ENCODE results near the gene SAMD10. TPM values are rescaled to one million over a fixed set of nuclear protein-coding genes. Genes with fewer than 3 reads are reported as not detected.
A peak's percentile ranks its signal among the peaks of the same experiment; 100 is the strongest.
"Not testable (repeated sequence)": the region's sequence is repeated elsewhere in the genome, so short reads cannot be mapped to it uniquely, and the experiment has no call there.

Gene SAMD10
- total RNA-seq, 1 experiment from 2014 or later, result 8.8 TPM

DNA sequence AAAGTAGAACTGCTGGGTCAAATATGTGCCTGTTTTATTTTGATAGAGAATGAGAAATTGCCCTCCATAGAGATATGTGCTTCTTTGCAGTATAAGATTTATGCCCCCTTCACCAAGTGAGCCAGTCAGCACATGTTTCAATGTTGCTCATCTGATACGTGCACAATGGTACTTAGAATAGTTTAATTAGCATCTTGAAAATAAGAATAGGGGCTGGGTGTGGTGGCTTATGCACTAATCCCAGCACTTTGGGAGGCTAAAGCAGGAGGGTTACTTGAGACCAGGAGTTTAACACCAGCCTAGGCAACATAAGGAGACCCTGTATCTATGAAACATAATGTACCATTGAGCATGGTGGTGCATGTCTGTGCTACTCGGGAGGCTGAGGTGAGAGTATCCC lies 36.2 kb upstream of the SAMD10 start:
- Histone ChIP-seq H3K9me3 (ENCODE audit: control insufficient read depth, insufficient read depth, low read depth, low read length) (no peaks in the 10 kb centered on the region), H3K27ac (ENCODE audit: low read length) (no peak overlapping the region), H3K36me3 (ENCODE audit: control insufficient read depth, insufficient read depth, low read length) (peaks cover 16% of the 10 kb centered on the region), H3K27me3 (ENCODE audit: control insufficient read depth, insufficient read depth, low read length) (no peaks in the 10 kb centered on the region), H3K4me1 (ENCODE audit: control insufficient read depth, insufficient read depth, low read length) (no peaks in the 10 kb centered on the region), H3K4me3 (ENCODE audit: low read depth in 2 of 2, low read length in 2 of 2) (no peak overlapping the region)
- no peak for TF ChIP-seq SIN3A (IDR thresholded peaks at IDR 0.05; ENCODE audit: borderline replicate concordance, insufficient read depth, low read depth, low read length)
- no peak for ATAC-seq
- ChIA-PET POLR2A (no interaction called here), CTCF (no interaction called here)
- no peak for DNase-seq (ENCODE audit: low read depth, low spot score)
- intact Hi-C loops (cut with micrococcal nuclease; ENCODE audit: unreplicated experiment), result no loop called here
- in situ Hi-C loops (cut with HindIII; ENCODE audit: low pct_unique_long_range_greater_than_20kb, low sequenced_read_pairs), result no loop called here
- no TSS peak for BruUV-seq (replicated peaks)

DNA sequence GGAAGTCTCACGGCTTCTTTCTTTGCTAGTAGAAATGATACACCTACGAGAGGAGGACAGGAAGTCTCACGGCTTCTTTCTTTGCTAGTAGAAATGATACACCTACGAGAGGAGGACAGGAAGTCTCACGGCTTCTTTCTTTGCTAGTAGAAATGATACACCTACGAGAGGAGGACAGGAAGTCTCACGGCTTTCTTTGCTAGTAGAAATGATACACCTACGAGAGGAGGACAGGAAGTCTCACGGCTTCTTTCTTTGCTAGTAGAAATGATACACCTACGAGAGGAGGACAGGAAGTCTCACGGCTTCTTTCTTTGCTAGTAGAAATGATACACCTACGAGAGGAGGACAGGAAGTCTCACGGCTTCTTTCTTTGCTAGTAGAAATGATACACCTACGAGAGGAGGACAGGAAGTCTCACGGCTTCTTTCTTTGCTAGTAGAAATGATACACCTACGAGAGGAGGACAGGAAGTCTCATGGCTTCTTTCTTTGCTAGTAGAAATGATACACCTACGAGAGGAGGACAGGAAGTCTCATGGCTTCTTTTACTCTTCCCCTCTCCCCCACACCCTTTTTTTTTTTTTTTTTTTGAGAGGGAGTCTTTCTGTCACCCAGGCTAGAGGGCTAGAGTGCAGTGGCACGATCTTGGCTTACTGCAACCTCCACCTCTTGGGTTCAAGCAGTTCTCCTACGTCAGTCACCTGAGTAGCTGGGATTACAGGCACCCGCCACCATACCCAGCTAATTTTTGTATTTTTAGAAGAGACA lies 33.1 kb upstream of the SAMD10 start:
- H3K4me3 ChIP-seq (ENCODE audit: low read depth in 2 of 2, low read length in 2 of 2); H3K27me3 ChIP-seq (ENCODE audit: control insufficient read depth, insufficient read depth, low read length); in situ Hi-C loops (cut with HindIII; ENCODE audit: low pct_unique_long_range_greater_than_20kb, low sequenced_read_pairs); POLR2A ChIA-PET; H3K27ac ChIP-seq (ENCODE audit: low read length); DNase-seq (ENCODE audit: low read depth, low spot score); intact Hi-C loops (cut with micrococcal nuclease; ENCODE audit: unreplicated experiment); ATAC-seq; BruUV-seq (replicated peaks); CTCF ChIA-PET; H3K9me3 ChIP-seq (ENCODE audit: control insufficient read depth, insufficient read depth, low read depth, low read length); H3K4me1 ChIP-seq (ENCODE audit: control insufficient read depth, insufficient read depth, low read length): not testable (repeated sequence)
- peaks cover 20% of the 10 kb centered on the region for H3K36me3 ChIP-seq (ENCODE audit: control insufficient read depth, insufficient read depth, low read length)

DNA sequence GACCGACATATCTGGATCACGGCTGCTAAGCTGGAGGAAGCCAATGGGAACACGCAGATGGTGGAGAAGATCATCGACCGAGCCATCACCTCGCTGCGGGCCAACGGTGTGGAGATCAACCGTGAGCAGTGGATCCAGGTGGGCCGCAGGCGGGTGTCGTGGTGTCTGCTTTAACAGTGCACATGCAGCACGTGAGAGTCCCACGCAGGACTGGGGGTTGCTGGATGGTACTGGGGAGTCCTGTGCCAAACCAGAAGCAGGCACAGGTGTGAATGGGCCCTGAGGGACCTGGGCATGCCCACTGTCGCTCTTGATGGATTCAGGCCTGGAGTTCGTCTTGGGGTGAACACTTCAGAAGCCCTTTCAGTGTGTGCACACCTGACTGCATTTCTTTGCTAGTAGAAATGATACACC lies 31.9 kb upstream of the SAMD10 start:
- Histone ChIP-seq H3K4me1 (ENCODE audit: control insufficient read depth, insufficient read depth, low read length) (no peaks in the 10 kb centered on the region), H3K36me3 (ENCODE audit: control insufficient read depth, insufficient read depth, low read length) (peaks cover 20% of the 10 kb centered on the region), H3K27me3 (ENCODE audit: control insufficient read depth, insufficient read depth, low read length) (no peaks in the 10 kb centered on the region), H3K9me3 (ENCODE audit: control insufficient read depth, insufficient read depth, low read depth, low read length) (no peaks in the 10 kb centered on the region), H3K27ac (ENCODE audit: low read length) (no peak overlapping the region), H3K4me3 (ENCODE audit: low read depth in 2 of 2, low read length in 2 of 2) (no peak overlapping the region)
- in situ Hi-C loops (cut with HindIII; ENCODE audit: low pct_unique_long_range_greater_than_20kb, low sequenced_read_pairs), result no loop called here
- no peak for ATAC-seq
- ChIA-PET POLR2A (no interaction called here), CTCF (no interaction called here)
- intact Hi-C loops (cut with micrococcal nuclease; ENCODE audit: unreplicated experiment), result no loop called here
- no TSS peak for BruUV-seq (replicated peaks)
- TF ChIP-seq, protein P1, sequence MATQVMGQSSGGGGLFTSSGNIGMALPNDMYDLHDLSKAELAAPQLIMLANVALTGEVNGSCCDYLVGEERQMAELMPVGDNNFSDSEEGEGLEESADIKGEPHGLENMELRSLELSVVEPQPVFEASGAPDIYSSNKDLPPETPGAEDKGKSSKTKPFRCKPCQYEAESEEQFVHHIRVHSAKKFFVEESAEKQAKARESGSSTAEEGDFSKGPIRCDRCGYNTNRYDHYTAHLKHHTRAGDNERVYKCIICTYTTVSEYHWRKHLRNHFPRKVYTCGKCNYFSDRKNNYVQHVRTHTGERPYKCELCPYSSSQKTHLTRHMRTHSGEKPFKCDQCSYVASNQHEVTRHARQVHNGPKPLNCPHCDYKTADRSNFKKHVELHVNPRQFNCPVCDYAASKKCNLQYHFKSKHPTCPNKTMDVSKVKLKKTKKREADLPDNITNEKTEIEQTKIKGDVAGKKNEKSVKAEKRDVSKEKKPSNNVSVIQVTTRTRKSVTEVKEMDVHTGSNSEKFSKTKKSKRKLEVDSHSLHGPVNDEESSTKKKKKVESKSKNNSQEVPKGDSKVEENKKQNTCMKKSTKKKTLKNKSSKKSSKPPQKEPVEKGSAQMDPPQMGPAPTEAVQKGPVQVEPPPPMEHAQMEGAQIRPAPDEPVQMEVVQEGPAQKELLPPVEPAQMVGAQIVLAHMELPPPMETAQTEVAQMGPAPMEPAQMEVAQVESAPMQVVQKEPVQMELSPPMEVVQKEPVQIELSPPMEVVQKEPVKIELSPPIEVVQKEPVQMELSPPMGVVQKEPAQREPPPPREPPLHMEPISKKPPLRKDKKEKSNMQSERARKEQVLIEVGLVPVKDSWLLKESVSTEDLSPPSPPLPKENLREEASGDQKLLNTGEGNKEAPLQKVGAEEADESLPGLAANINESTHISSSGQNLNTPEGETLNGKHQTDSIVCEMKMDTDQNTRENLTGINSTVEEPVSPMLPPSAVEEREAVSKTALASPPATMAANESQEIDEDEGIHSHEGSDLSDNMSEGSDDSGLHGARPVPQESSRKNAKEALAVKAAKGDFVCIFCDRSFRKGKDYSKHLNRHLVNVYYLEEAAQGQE (IDR thresholded peaks at IDR 0.05; ENCODE audit: insufficient read depth in 1 of 2, low read depth in 2 of 2, low read length in 1 of 2), result 0 out of 4 replicates have a peak, but pooled peaks of 1 of the 2 experiments have one; percentile 14
- TF ChIP-seq, protein P2, sequence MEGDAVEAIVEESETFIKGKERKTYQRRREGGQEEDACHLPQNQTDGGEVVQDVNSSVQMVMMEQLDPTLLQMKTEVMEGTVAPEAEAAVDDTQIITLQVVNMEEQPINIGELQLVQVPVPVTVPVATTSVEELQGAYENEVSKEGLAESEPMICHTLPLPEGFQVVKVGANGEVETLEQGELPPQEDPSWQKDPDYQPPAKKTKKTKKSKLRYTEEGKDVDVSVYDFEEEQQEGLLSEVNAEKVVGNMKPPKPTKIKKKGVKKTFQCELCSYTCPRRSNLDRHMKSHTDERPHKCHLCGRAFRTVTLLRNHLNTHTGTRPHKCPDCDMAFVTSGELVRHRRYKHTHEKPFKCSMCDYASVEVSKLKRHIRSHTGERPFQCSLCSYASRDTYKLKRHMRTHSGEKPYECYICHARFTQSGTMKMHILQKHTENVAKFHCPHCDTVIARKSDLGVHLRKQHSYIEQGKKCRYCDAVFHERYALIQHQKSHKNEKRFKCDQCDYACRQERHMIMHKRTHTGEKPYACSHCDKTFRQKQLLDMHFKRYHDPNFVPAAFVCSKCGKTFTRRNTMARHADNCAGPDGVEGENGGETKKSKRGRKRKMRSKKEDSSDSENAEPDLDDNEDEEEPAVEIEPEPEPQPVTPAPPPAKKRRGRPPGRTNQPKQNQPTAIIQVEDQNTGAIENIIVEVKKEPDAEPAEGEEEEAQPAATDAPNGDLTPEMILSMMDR (IDR thresholded peaks at IDR 0.05), result no peak
- TF ChIP-seq TCF7L2 (IDR thresholded peaks at IDR 0.05; ENCODE audit: low read depth, low read length), result no peak
- TF ChIP-seq SIN3A (IDR thresholded peaks at IDR 0.05; ENCODE audit: borderline replicate concordance, insufficient read depth, low read depth, low read length), result no peak
- no peak for DNase-seq (ENCODE audit: low read depth, low spot score)
